Adrenal gland (tissue), 12 donors: ENCODE data around the gene PRR27. TPM values are rescaled to one million over a fixed set of nuclear protein-coding genes. Genes with fewer than 3 reads are reported as not detected.
A peak's percentile ranks its signal among the peaks of the same experiment; 100 is the strongest.

ENCODE experiments used
- DNase-seq, 7 donors: peaks; one replicate each; pipeline ENCODE4 v3.0.0-alpha.2; 2019 to 2020
- H3K27ac ChIP-seq, 5 donors: fragments of 200-600 bp; sonication (generic) in 4 of 5; 1 replicate in 3 of 5; 2 replicates in 2 of 5; pipeline versions ENCODE4 v1.5.1 to v1.8.0; 2016 to 2020; ENCODE audit warnings: mild to moderate bottlenecking in 1 of 5
- H3K27me3 ChIP-seq: fragments of 200-600 bp; 2 replicates; pipeline ENCODE4 v1.8.0; 2021
- H3K36me3 ChIP-seq, 2 donors: fragments of 200-600 bp; replicated peaks in 1 of 2; 1 replicate in 1 of 2; 2 replicates in 1 of 2; pipeline versions ENCODE4 v1.5.1 to v1.8.0; 2018 to 2022
- H3K4me1 ChIP-seq, 2 donors: fragments of 200-600 bp; replicated peaks in 1 of 2; 1 replicate in 1 of 2; 2 replicates in 1 of 2; pipeline versions ENCODE4 v1.5.1 to v1.8.0; 2018 to 2021
- H3K4me3 ChIP-seq, 4 donors: fragments of 200-600 bp; sonication (generic) in 3 of 4; one replicate each; pipeline ENCODE4 v1.5.1; 2016 to 2018
- H3K9me3 ChIP-seq, 3 donors: fragments of 200-600 bp; sonication (generic) in 1 of 3; replicated peaks in 1 of 3; 1 replicate in 2 of 3; 2 replicates in 1 of 3; pipeline versions ENCODE4 v1.5.1 to v1.8.0; 2016 to 2021
- CTCF ChIP-seq, 6 experiments: fragments of 450-650 bp in 4 of 6; fragments of 200-600 bp in 2 of 6; sonication (generic) in 1 of 6; IDR thresholded peaks; 1 replicate in 5 of 6; 2 replicates in 1 of 6; pipeline versions ENCODE4 v1.5.1 to v1.8.0; 2016 to 2021; ENCODE audit warnings: antibody characterized with exemption in 6 of 6, mild to moderate bottlenecking in 2 of 6, moderate library complexity in 1 of 6
- POLR2A ChIP-seq, 2 donors: fragments of 450-650 bp; IDR thresholded peaks; one replicate each; pipeline ENCODE4 v1.6.1; 2017; ENCODE audit warnings: antibody characterized with exemption in 2 of 2, mild to moderate bottlenecking in 2 of 2, moderate library complexity in 1 of 2
- WGBS, 4 donors: extraction: QIAGEN DNeasy Blood & Tissue Kit in 2 of 4; methylation state at CpG; one replicate each; pipeline versions ENCODE4 v1.1.5 to v1.1.7; 2013 to 2017; 5-methylcytosine and 5-hydroxymethylcytosine counted together
- intact Hi-C, 2 donors: fragments of 100-400 bp; cut with DNase I; formaldehyde crosslinking; loops; one replicate each; pipeline versions ENCODE4 v1.14.1 to v1.15.0; 2022 to 2023
- polyA plus RNA-seq, 3 donors: library from polyadenylated mRNA; stranded (reverse); fragments of 200-250 nt in 2 of 3; fragments of 350-450 nt in 1 of 3; fragmentation: Illumina TruSeq in 1 of 3; extraction: RNeasy Lipid Tissue Mini Kit (QIAGEN cat#74804) in 1 of 3; gene quantifications; one replicate each; pipeline ENCODE4 v1.2.3, GENCODE V29; 2013 to 2014
- total RNA-seq, 9 donors: library from RNA; depleted of rRNA in 4 of 9; stranded (reverse); fragments of >200 nt in 4 of 9; fragments of 120-200 nt in 1 of 9; fragmentation: NEBNext Ultra II Directional in 1 of 9; extraction: Animal tissue kit (Norgen Biotek cat#: 25700) in 1 of 9; gene quantifications; one replicate each; pipeline versions ENCODE4 v1.1.0 to v1.2.4, GENCODE V29; 2013 to 2023
- donor health status: healthy with polysubstance abuse.
- donor health status: Bipolar disorder and iron deficiency.
- donor health status: DM: yes; HTN: yes; CAD: no.
- donor health status: DM: no; HTN: no; CAD: no.
- donor health status: DM: no; HTN: no; CAD: no.
- donor health status: DM: yes; HTN: yes; CAD: no.

The PRR27 gene
- total and polyA plus RNA-seq, 12 donors = not detected

- H3K27me3 ChIP-seq = no peaks in the 10 kb centered on the region
- intact Hi-C loops = no loop called here
- H3K4me3 ChIP-seq = no peak overlapping the region
- WGBS, 4 donors = 69 to 81% (median 70%) methylated on average over 1 of the region's 1 CpG
- no peak for DNase-seq
- TF ChIP-seq POLR2A (IDR thresholded peaks at IDR 0.05) (no peak), CTCF (IDR thresholded peaks at IDR 0.05) (peak in 1 of 6 experiments; percentile 0)
- H3K27ac ChIP-seq = no peak overlapping the region
- no peaks in the 10 kb centered on the region for H3K9me3 ChIP-seq
- H3K4me1 ChIP-seq = no peaks in the 10 kb centered on the region
- H3K36me3 ChIP-seq = no peaks in the 10 kb centered on the region
Observed at GRCh38 chr4:70183940-70184246, 29.9 kb downstream of the PRR27 start.

- H3K27ac ChIP-seq = no peak overlapping the region
- no peaks in the 10 kb centered on the region for H3K4me1 ChIP-seq
- no peak for DNase-seq
- 38 to 94% (median 75%) methylated on average over 1 of the region's 1 CpG for WGBS, 4 donors
- H3K27me3 ChIP-seq = no peaks in the 10 kb centered on the region
- H3K36me3 ChIP-seq = no peaks in the 10 kb centered on the region
- intact Hi-C loops = no loop called here
- H3K9me3 ChIP-seq = no peaks in the 10 kb centered on the region
- no peak overlapping the region for H3K4me3 ChIP-seq
- TF ChIP-seq POLR2A (IDR thresholded peaks at IDR 0.05) (no peak), CTCF (IDR thresholded peaks at IDR 0.05) (no peak)
Observed at GRCh38 chr4:70187216-70187615, 33.2 kb downstream of the PRR27 start.

GRCh38 chr4:70190579-70190978 is 36.5 kb downstream of the PRR27 start:
- intact Hi-C loops = no loop called here
- no peaks in the 10 kb centered on the region for H3K9me3 ChIP-seq
- H3K4me1 ChIP-seq = no peaks in the 10 kb centered on the region
- no peak overlapping the region for H3K27ac ChIP-seq
- H3K4me3 ChIP-seq = no peak overlapping the region
- WGBS, 4 donors = 92 to 100% (median 95%) methylated on average over 1 of the region's 1 CpG
- H3K36me3 ChIP-seq = no peaks in the 10 kb centered on the region
- DNase-seq = no peak
- TF ChIP-seq CTCF (IDR thresholded peaks at IDR 0.05) = no peak
- no peak for TF ChIP-seq POLR2A (IDR thresholded peaks at IDR 0.05)
- no peaks in the 10 kb centered on the region for H3K27me3 ChIP-seq

- intact Hi-C loops = no loop called here
- DNase-seq = no peak
- 26 to 65% (median 30%) methylated on average over 1 of the region's 1 CpG for WGBS, 4 donors
- no peaks in the 10 kb centered on the region for H3K36me3 ChIP-seq
- TF ChIP-seq POLR2A (IDR thresholded peaks at IDR 0.05) = no peak
- no peaks in the 10 kb centered on the region for H3K4me1 ChIP-seq
- no peak overlapping the region for H3K4me3 ChIP-seq
- no peaks in the 10 kb centered on the region for H3K9me3 ChIP-seq
- H3K27me3 ChIP-seq = no peaks in the 10 kb centered on the region
- no peak overlapping the region for H3K27ac ChIP-seq
Observed at GRCh38 chr4:70191647-70192046, 37.6 kb downstream of the PRR27 start.

- WGBS, 4 donors = 90 to 95% (median 92%) methylated on average over 2 of the region's 2 CpGs
- Histone ChIP-seq H3K36me3 (no peaks in the 10 kb centered on the region), H3K4me1 (no peaks in the 10 kb centered on the region), H3K9me3 (no peaks in the 10 kb centered on the region), H3K27me3 (no peaks in the 10 kb centered on the region), H3K27ac (no peak overlapping the region), H3K4me3 (no peak overlapping the region)
- TF ChIP-seq POLR2A (IDR thresholded peaks at IDR 0.05) (no peak), CTCF (IDR thresholded peaks at IDR 0.05) (no peak)
- intact Hi-C loops = no loop called here
- DNase-seq = no peak
Observed at GRCh38 chr4:70192895-70193294, 38.9 kb downstream of the PRR27 start.
